ENCODE measurements around the gene SEMA3A. TPM values are rescaled to one million over a fixed set of nuclear protein-coding genes. Genes with fewer than 3 reads are reported as not detected.

The SEMA3A gene
- total RNA-seq, 2 experiments from 2014 or later, result 1.2 to 1.7 TPM

GRCh38 chr7:84139986-84140729 lies 54.4 kb downstream of the SEMA3A start:
- ATAC-seq, result no peak
- H3K9me3 Mint-ChIP-seq, result no peaks in the 10 kb centered on the region
- DNase-seq, result no peak
- no peak overlapping the region for H3K27ac Mint-ChIP-seq
- TF ChIP-seq, protein P1, sequence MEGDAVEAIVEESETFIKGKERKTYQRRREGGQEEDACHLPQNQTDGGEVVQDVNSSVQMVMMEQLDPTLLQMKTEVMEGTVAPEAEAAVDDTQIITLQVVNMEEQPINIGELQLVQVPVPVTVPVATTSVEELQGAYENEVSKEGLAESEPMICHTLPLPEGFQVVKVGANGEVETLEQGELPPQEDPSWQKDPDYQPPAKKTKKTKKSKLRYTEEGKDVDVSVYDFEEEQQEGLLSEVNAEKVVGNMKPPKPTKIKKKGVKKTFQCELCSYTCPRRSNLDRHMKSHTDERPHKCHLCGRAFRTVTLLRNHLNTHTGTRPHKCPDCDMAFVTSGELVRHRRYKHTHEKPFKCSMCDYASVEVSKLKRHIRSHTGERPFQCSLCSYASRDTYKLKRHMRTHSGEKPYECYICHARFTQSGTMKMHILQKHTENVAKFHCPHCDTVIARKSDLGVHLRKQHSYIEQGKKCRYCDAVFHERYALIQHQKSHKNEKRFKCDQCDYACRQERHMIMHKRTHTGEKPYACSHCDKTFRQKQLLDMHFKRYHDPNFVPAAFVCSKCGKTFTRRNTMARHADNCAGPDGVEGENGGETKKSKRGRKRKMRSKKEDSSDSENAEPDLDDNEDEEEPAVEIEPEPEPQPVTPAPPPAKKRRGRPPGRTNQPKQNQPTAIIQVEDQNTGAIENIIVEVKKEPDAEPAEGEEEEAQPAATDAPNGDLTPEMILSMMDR (IDR thresholded peaks at IDR 0.05), result no peak
- no peaks in the 10 kb centered on the region for H3K4me1 Mint-ChIP-seq (ENCODE audit: low read depth)
- intact Hi-C loops (cut with micrococcal nuclease), result no loop called here
- H3K36me3 Mint-ChIP-seq (ENCODE audit: low read depth), result no peaks in the 10 kb centered on the region
- H3K27me3 Mint-ChIP-seq, result no peaks in the 10 kb centered on the region
- CTCF ChIA-PET, result no interaction called here
- POLR2A ChIA-PET, result no interaction called here
- H3K4me3 Mint-ChIP-seq, result no peak overlapping the region

DNA sequence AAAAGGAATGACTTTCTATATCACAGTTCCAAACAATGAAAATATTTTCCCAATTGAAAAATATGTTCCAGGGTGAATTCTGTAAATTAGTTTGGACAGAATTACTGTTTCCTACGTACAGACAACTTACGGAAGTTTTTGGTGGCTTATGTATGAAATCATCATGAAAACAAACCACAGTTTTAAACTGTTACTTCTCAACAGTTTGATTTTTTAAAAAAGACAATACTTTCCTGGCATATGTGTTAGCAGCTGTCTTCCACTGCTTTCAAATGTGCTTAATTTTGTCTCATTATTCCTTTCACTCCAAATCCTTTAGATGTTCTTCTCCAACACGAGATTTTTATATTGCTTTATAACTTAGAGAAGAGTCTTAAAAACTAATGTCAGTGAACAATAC lies 56.2 kb downstream of the SEMA3A start:
- H3K27ac Mint-ChIP-seq, result no peak overlapping the region
- no peaks in the 10 kb centered on the region for H3K27me3 Mint-ChIP-seq
- ChIA-PET POLR2A (no interaction called here), CTCF (no interaction called here)
- no peak overlapping the region for H3K4me3 Mint-ChIP-seq
- H3K36me3 Mint-ChIP-seq (ENCODE audit: low read depth), result no peaks in the 10 kb centered on the region
- intact Hi-C loops (cut with micrococcal nuclease), result no loop called here
- ATAC-seq (no peak), DNase-seq (no peak)
- no peaks in the 10 kb centered on the region for H3K4me1 Mint-ChIP-seq (ENCODE audit: low read depth)
- peaks cover 2% of the 10 kb centered on the region for H3K9me3 Mint-ChIP-seq
- TF ChIP-seq, protein P1 (IDR thresholded peaks at IDR 0.05), result no peak

- intact Hi-C loops (cut with micrococcal nuclease), result no loop called here
- ATAC-seq, result no peak
- ChIA-PET POLR2A (no interaction called here), CTCF (no interaction called here)
- Mint-ChIP-seq H3K27me3 (no peaks in the 10 kb centered on the region), H3K27ac (no peak overlapping the region), H3K4me3 (no peak overlapping the region), H3K36me3 (ENCODE audit: low read depth) (no peaks in the 10 kb centered on the region), H3K9me3 (peaks cover 2% of the 10 kb centered on the region), H3K4me1 (ENCODE audit: low read depth) (no peaks in the 10 kb centered on the region)
- DNase-seq, result no peak
- TF ChIP-seq, protein P1 (IDR thresholded peaks at IDR 0.05), result no peak
These were observed 56.8 kb downstream of the SEMA3A start for GRCh38 chr7:84137812-84138211.

DNA sequence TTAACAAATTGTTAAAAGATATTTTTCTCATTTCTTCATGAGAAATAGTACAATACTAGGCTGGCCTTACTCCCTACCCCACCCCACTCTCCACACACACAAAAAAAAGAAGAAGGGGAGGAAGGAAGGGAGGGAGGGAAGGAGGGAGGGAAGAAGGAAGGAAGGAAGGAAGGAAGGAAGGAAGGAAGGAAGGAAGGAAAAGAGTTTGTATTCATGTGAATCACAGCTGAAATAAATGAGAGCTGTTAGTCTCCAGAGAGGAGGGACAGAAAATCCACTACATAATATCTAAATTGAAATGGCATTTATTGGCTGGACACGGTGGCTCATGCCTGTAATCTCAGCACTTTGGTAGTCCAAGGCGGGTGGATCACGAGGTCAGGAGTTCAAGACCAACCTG lies 57.8 kb downstream of the SEMA3A start:
- intact Hi-C loops (cut with micrococcal nuclease), result no loop called here
- no peak overlapping the region for H3K4me3 Mint-ChIP-seq

DNA sequence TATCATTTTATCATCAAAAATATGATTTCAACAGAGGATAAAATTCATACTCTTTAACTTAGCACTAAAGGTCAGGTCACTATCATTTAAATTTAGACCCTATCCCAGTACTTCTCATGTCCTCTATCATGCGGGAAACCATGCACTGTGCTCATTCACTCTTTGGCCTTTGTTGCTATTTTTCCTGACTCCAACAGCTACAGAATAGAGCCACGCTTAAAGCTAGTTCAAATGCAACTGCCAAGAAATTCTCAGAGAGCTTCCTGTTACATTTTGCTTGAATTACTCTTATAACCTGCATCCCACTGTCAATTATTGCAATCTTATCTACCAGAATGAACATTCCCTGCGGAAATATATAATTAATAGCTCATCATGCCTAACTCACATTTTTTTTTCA lies 58.3 kb downstream of the SEMA3A start:
- Mint-ChIP-seq H3K27ac (no peak overlapping the region), H3K27me3 (no peaks in the 10 kb centered on the region), H3K9me3 (peaks cover 2% of the 10 kb centered on the region), H3K36me3 (ENCODE audit: low read depth) (no peaks in the 10 kb centered on the region), H3K4me1 (ENCODE audit: low read depth) (no peaks in the 10 kb centered on the region), H3K4me3 (no peak overlapping the region)
- ATAC-seq, result no peak
- CTCF ChIA-PET, result interaction anchor here (0.8 kb wide), 1 partner anchor 9 kb away, joined by 3 read pairs; no protein-coding TSS in a partner anchor
- POLR2A ChIA-PET, result no interaction called here
- TF ChIP-seq, protein P1 (IDR thresholded peaks at IDR 0.05), result no peak
- no peak for DNase-seq
- intact Hi-C loops (cut with micrococcal nuclease), result no loop called here

More for the DNA sequence above, 57.8 kb downstream of the SEMA3A start:
- H3K27me3 Mint-ChIP-seq, result no peaks in the 10 kb centered on the region
- no peak for ATAC-seq
- TF ChIP-seq, protein P1 (IDR thresholded peaks at IDR 0.05), result no peak
- no peaks in the 10 kb centered on the region for H3K36me3 Mint-ChIP-seq (ENCODE audit: low read depth)
- DNase-seq, result no peak
- ChIA-PET CTCF (no interaction called here), POLR2A (no interaction called here)
- H3K4me1 Mint-ChIP-seq (ENCODE audit: low read depth), result no peaks in the 10 kb centered on the region
- no peak overlapping the region for H3K27ac Mint-ChIP-seq
- peaks cover 2% of the 10 kb centered on the region for H3K9me3 Mint-ChIP-seq
